ENCODE results near the gene CELSR1.
"Not testable (repeated sequence)": the region's sequence is repeated elsewhere in the genome, so short reads cannot be mapped to it uniquely, and the experiment has no call there.

Gene CELSR1

GRCh38 chr22:46472722-46473016, 64.8 kb downstream of the CELSR1 start:
- no peak for DNase-seq
- TF ChIP-seq POLR2A (IDR thresholded peaks at IDR 0.05; ENCODE audit: low read length): no peak
- no peak for TF ChIP-seq GATA1 (IDR thresholded peaks at IDR 0.05; ENCODE audit: low read depth, low read length)

GRCh38 chr22:46471901-46472721, 65.3 kb downstream of the CELSR1 start:
- TF ChIP-seq POLR2A (IDR thresholded peaks at IDR 0.05; ENCODE audit: low read length) (no peak), GATA1 (IDR thresholded peaks at IDR 0.05; ENCODE audit: low read depth, low read length) (no peak)
- DNase-seq: no peak

GRCh38 chr22:46471330-46471729, 66.1 kb downstream of the CELSR1 start:
- DNase-seq: not testable (repeated sequence)

GRCh38 chr22:46469711-46470110, 67.7 kb downstream of the CELSR1 start:
- no peak for TF ChIP-seq POLR2A (IDR thresholded peaks at IDR 0.05; ENCODE audit: low read length)
- no peak for TF ChIP-seq GATA1 (IDR thresholded peaks at IDR 0.05; ENCODE audit: low read depth, low read length)
- DNase-seq: no peak

GRCh38 chr22:46467006-46467405, 70.4 kb downstream of the CELSR1 start:
- no peak for DNase-seq
- TF ChIP-seq POLR2A (IDR thresholded peaks at IDR 0.05; ENCODE audit: low read length) (no peak), GATA1 (IDR thresholded peaks at IDR 0.05; ENCODE audit: low read depth, low read length) (no peak)

- no peak for DNase-seq
- TF ChIP-seq POLR2A (IDR thresholded peaks at IDR 0.05; ENCODE audit: low read length): no peak
- no peak for TF ChIP-seq GATA1 (IDR thresholded peaks at IDR 0.05; ENCODE audit: low read depth, low read length)
Measured at GRCh38 chr22:46466255-46466676, 71.2 kb downstream of the CELSR1 start.

- no peak for TF ChIP-seq GATA1 (IDR thresholded peaks at IDR 0.05; ENCODE audit: low read depth, low read length)
- no peak for TF ChIP-seq POLR2A (IDR thresholded peaks at IDR 0.05; ENCODE audit: low read length)
- DNase-seq: no peak
Measured at GRCh38 chr22:46465793-46466192, 71.6 kb downstream of the CELSR1 start.

- TF ChIP-seq GATA1 (IDR thresholded peaks at IDR 0.05; ENCODE audit: low read depth, low read length): no peak
- no peak for TF ChIP-seq POLR2A (IDR thresholded peaks at IDR 0.05; ENCODE audit: low read length)
- peak in 1 of 2 experiments; percentile 8 for DNase-seq
Measured at GRCh38 chr22:46465345-46465720, 72.1 kb downstream of the CELSR1 start.

- no peak for TF ChIP-seq POLR2A (IDR thresholded peaks at IDR 0.05; ENCODE audit: low read length)
- no peak for TF ChIP-seq GATA1 (IDR thresholded peaks at IDR 0.05; ENCODE audit: low read depth, low read length)
- DNase-seq: no peak
Measured at GRCh38 chr22:46464701-46465344, 72.6 kb downstream of the CELSR1 start.

- no peak for DNase-seq
- TF ChIP-seq POLR2A (IDR thresholded peaks at IDR 0.05; ENCODE audit: low read length): no peak
- no peak for TF ChIP-seq GATA1 (IDR thresholded peaks at IDR 0.05; ENCODE audit: low read depth, low read length)
Measured at GRCh38 chr22:46464296-46464695, 73.1 kb downstream of the CELSR1 start.

GRCh38 chr22:46463435-46464227, 73.8 kb downstream of the CELSR1 start:
- TF ChIP-seq GATA1 (IDR thresholded peaks at IDR 0.05; ENCODE audit: low read depth, low read length) (no peak), POLR2A (IDR thresholded peaks at IDR 0.05; ENCODE audit: low read length) (no peak)
- DNase-seq: no peak

- TF ChIP-seq POLR2A (IDR thresholded peaks at IDR 0.05; ENCODE audit: low read length) (no peak), GATA1 (IDR thresholded peaks at IDR 0.05; ENCODE audit: low read depth, low read length) (no peak)
- DNase-seq: peak in 1 of 2 experiments; percentile 37
Measured at GRCh38 chr22:46462726-46463371, 74.6 kb downstream of the CELSR1 start.

GRCh38 chr22:46461566-46462180, 75.7 kb downstream of the CELSR1 start:
- no peak for DNase-seq
- TF ChIP-seq POLR2A (IDR thresholded peaks at IDR 0.05; ENCODE audit: low read length) (no peak), GATA1 (IDR thresholded peaks at IDR 0.05; ENCODE audit: low read depth, low read length) (no peak)

GRCh38 chr22:46460857-46461256, 76.6 kb downstream of the CELSR1 start:
- no peak for DNase-seq
- TF ChIP-seq POLR2A (IDR thresholded peaks at IDR 0.05; ENCODE audit: low read length): no peak
- TF ChIP-seq GATA1 (IDR thresholded peaks at IDR 0.05; ENCODE audit: low read depth, low read length): no peak

Data from erythroblast (primary cell).